ENCODE data around the gene MYRF.

MYRF gene

GRCh38 chr11:61834278-61835048, 82.0 kb downstream of the MYRF start:
- no peak for FAIRE-seq

GRCh38 chr11:61836193-61836592, 83.8 kb downstream of the MYRF start:
- no peak for DNase-seq (ENCODE audit: insufficient read length, low spot score)
- FAIRE-seq, result no peak

More at GRCh38 chr11:61834278-61835048, 82.0 kb downstream of the MYRF start:
- no peak for DNase-seq (ENCODE audit: insufficient read length, low spot score)

DNA sequence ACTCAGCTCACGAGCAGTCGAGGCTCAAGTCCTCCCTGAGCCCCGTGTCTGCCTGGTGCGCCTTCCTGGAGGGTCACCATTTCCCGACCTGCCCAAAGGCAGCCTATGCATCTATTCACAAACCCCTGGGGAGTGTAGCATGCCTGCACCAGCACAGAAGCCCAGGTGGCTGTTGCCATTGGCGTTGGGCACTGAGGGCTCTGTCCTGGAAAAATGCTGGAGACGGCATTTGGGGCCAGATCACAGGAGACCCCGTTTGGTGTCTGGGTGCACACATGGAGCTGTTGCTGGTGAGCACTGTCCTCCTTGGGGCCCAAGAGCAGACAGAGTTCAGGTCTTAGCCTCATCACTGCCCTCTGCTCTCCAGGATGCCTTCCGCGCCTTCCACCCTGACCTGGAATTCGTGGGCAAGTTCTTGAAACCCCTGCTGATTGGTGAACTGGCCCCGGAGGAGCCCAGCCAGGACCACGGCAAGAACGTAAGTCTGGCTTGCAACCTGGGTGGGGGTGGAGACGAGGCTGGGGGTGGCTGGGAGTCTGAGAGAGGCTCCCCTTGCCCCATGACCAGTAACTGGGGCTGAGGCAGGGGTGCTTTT, 85.1 kb downstream of the MYRF start:
- DNase-seq (ENCODE audit: insufficient read length, low spot score) (no peak), FAIRE-seq (no peak)

Measured in HTR-8/SVneo (cell line).